UCSD-AML1 (cell line): ENCODE measurements around the gene ANKRD60.

Experiments used
- DNase-seq: peaks from one replicate; lab custom pipeline; 2025; ENCODE audit not compliant: unreplicated experiment; lab: John Stamatoyannopoulos, UW

Gene ANKRD60

DNA sequence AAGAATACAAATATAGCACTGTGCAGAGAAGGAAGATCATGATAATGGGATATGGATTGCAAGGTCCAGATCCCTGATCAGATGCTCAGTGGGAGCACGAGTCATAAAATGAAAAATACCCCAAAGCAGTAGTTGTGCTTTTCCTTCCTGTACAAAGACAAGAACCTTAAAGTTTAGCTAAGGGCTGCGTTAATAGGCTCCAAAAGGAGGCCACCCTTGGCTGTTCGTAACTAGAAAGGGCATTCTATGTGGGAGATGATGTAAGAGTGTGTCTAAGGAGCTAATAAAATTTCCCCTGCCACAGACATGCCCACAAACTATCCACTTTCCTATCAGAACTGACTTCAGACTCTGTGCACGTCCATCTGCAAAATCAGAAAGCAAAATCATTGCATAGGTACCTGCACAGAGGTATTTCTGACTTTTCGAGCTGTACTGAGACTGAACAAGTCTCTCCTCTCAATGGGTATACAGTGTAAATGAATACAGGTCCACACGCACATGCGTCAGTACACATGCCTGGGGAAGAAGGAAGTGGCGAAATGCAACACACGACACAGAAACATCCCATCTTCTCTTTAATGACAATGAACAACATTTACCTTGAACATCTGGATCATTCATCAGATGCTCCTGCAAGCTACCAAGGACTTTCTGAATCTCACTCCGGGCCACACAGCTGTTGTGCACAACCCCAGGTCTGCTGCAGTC lies 16.9 kb upstream of the ANKRD60 start:
- no peak for DNase-seq

DNA sequence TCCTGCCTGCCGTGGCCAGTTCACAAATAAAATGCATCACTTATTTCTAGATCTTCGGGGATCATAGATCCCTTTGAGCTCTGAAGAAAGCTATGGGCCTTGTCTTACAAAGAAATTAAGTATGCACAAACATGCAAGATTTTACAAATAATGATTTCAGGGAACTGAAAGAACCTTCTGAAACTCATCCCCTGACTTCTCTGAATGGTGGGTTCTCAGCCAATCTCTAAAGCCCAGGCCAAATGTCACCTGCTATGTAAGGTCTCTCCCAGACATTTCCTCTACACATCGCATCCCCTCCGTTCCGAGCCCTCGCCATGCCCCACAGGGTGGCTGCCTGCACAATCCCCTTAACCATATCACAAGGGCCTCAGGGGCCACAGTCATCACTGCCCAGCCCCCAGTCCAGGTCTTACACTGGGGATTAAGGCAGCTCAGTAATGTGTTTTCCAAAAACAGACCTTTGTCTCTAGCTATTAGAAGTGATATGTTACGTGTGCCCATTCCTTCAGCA lies 16.1 kb upstream of the ANKRD60 start:
- no peak for DNase-seq

DNA sequence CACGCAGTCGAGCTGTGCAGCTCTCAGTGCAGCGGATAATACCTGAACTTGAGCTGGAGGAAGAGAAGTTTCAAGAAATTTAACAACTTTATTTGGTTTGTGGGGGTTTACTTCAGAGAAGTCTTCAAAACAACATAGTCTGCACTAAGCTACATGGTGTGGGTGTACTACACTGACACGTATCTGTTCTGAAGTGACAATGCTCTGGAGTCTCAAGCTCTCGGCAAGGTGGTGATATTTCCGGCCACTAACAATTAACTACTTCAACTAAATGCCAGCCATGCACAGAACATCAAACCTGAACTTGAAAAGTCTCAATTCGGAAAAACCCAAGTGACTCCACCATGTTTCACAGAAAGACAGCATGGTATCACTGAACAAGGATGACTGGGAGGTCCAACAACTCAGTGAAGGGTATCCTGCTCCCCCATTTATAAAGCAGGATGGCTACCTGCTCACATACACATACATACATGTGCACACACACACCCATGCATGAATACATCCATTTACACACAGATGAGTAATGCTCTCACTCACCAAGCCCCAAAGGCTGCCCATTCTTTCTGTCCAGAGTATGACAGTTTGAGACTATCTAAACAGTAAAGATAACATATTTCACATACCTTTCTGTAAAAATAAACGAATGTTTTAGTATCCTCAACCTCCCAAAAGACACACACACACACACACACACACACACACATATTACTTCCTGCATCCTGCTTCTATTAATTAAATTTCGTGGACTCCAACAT lies 15.4 kb upstream of the ANKRD60 start:
- no peak for DNase-seq

DNA sequence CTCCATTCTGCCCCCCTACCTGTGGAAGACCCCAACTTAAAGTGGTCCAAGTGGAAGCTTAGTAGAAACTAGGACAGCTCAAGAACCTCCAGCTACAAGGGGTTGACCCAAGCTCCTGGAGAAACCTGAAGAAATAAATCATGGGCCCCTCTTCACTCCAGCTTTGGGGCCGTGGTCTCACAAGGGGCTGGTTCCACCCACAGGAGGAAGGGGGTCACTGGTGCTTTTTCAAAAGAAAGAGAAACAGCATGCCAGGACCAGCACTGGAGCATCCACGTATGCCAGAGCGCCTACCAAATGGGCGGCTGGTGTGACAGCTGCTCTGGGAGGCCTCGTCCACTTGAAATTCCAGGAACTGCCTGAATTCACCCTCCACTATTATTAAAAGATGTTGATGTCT lies 14.4 kb upstream of the ANKRD60 start:
- no peak for DNase-seq

DNA sequence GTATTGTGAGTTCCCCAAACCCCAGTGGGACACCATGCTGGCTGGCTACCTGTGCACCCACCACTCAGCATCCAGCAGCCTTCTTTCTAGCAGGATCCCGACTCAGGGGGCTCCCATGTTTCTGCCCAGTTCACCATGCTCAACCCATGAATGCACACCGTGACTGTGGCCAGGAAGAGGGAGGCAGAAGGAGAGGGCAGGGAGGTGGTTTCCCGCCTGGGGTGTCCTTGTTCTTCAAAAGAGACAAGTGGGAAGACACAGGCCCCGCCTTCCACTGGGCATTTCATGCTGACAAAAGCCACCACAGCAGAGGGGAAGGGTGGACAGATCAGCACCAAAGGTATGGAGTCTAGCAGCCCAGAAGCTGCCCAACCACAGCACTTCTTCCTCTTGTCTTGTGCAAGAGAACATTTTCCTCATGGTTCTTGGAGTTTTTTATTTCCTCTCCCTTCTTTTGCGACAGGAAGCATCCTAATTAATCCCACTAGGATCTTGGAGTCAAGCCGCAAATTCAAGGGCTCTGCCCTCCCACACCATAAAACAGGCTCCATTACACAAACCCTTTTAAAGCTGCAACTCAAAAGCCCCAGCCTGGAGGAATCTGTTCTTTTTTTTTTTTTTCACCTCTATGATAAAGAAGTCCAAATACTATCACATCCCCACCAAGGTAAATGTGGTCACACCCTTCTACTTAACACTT lies 13.5 kb upstream of the ANKRD60 start:
- DNase-seq, result no peak

DNA sequence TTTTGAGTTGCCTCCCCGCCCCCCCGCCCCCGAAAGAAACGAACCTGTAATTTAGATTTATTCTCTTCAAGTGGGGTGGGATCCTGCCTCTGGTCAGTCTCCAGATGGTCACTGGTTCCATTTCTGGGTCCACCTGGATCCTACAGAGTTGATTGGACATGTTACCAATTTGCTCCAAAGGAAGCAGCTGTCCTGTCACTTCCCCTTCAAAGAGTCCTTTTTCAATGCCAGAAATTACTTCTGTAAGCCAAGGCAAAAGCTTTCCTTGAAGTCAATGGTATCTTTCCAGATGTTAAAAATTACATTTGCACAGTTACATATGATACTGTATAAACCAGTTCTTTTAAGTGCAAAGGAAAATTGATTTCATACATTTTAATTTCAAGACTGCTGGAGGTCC lies 12.0 kb upstream of the ANKRD60 start:
- no peak for DNase-seq

DNA sequence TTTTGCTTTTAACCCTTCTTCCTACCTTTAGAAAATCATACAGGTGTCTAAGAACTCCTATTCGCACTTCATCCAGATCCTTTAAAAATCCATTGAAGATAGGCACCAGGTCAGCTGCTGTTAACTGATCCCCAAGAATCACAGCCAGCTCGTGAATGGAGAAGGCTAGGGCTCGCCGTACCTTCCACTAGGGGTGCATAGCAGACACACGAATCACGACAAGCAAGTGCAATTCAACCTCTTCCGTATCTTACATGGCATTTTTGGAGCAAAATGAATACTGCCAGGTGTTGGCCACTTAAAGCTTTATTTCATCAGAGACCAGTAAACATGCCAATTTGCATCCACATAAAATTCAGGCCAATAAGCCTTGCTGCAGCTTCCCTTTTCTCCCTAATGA lies 10.8 kb upstream of the ANKRD60 start:
- no peak for DNase-seq

DNA sequence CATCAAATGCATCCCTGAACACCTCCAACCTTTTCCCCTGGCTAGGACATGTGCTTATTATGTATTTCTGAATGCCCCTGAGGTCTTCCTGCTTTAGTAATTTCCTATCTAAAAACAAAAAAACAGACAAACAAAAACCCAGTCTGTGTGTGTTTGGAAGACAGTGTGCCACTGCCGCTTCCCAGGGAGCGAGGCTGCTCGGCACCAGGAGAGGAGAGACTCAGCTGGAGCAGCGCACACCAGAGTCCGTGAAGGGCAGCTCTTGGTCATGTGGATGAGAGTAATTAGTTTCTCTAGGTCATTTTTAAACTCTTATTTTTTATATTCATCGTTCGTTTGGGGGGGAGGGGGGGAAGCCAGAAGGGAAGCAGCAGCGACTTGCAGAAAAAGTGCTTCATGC lies 10.0 kb upstream of the ANKRD60 start:
- DNase-seq, result no peak

DNA sequence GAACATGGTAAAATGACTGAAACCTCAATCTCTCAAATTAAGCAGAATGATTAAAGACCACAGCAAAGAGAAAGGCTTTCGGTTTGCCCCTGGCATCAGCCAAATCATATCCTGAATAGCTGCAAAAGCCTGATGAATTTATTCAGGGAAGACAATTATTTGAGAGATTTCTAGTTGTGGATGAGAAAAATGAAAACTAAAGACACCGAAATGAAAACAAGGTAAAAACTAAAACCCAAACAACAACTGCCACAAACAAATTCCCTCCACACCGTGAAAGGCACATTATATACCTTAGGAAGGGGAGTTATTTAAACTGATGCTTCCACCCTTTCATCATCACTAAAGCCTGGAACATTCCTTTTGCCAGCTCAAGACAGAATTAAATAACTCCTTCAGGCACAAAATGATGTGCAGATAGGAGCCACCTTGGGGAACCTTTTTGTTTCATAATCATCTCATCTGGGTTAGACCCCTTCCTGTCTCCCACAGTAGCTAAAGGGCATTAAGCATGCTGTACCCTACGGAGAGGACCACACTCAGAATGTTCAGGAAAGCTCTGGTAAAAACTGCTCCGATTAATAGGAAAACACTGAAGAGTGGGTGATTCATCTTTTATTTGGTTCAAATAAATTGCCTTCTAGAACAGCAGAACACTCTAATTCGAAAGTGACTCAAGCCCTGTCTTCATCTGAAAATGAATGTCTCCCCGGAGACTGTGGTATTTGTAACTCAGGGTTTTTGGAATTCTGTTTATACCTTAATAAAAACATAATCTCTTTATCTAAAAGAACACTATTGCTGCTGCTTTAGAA lies 9.1 kb upstream of the ANKRD60 start:
- DNase-seq, result no peak

DNA sequence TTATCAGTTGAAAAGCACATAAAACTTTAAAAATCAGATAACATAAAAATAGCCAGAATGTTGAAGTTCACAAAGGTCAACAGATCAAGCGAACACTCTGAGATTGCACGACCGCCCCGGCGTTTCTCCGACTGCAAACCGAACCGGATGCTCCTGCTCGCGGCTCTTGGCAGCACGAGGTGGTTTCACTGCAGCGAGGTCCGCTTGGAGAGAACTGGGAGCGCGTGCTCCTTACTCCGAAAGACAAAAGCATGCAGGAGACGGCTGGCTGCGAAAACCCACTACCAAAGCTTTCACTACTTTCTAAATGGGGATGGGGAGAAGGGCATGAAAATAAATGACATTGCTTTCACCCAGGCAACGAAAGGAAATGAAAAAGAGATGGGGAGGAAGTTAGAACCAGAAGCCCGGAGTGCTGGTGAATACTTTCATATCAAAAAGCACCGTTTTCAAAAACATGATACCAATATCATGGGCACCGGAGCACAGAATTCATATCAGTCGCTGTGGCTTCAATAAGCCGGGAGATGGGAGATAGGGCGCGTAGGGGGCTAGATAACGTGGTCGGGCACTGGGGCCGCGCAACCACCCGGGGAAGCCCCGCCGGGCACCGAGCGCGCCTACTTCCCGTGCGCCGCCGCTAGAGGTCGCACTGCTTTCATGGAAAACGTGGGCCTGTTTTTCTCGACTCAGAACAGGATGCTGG lies 8.3 kb upstream of the ANKRD60 start:
- peak; percentile 78 for DNase-seq

DNA sequence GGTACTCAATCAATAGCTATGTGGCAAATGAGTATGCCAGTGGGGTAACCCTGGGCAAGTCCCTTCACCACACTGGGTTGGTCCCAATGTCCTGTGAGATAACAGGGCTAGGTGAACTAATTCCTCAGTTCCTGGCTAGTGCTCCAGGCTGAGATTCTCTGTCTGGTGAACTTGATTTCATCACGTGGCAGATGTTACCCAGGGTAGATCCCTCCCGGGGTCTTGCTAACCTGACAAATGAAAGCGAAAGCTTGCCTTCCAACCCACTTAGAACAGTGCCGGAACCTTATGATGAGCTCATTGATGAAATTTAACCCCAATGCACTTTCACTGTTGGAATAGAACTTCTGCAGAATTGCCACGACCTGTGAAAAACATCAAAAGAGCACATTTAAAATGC lies 6.6 kb upstream of the ANKRD60 start:
- no peak for DNase-seq

DNA sequence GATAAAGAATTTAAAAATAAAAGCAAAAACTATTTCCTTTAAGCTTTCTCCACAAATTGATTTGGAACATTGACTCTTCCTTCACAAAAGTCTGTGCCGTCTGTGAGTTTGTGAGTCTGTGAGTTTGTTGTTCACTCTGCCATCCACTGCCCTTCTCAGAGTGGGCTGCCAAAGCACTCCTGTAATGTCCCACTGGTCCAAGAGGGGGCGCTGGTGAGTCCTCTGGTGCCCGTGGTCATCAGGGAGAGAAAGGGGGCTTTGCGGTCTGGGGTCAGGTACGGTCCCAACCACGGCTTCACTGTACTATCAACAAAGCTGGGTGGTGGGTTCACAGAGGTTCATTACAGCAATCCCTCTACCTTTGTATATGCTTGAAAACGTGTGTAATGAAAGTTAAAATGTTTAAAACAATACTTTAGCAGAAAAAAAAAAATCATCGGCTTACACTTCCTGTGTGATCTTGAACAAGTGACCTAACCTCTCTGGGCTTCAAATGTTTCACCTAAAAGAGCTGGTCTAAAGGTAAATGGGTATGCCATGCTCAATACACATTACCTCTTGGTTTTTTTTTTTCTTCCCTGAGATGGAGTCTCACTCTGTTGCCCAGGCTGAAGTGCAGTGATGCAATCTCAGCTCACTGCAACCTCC lies 5.6 kb upstream of the ANKRD60 start:
- peak; percentile 50 for DNase-seq

DNA sequence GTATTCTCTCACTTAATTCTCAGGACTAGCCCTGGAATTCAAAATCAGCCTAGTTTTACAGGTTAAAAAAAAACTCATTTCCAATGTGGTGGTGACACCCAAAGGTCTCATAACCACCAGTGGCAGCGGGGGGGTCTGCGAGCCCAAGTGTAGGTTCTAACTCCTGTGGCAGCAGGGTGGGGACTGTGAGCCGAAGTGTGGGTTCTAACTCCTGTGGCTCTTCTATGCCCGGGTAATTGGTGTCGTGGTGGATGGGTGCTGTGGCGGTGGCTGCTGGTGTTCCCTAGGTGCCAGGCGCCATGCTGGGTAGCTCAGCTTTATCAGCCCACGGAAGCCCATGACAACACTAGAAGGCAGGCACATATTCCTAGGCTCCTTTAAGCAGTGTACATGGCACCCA lies 4.9 kb upstream of the ANKRD60 start:
- no peak for DNase-seq

DNA sequence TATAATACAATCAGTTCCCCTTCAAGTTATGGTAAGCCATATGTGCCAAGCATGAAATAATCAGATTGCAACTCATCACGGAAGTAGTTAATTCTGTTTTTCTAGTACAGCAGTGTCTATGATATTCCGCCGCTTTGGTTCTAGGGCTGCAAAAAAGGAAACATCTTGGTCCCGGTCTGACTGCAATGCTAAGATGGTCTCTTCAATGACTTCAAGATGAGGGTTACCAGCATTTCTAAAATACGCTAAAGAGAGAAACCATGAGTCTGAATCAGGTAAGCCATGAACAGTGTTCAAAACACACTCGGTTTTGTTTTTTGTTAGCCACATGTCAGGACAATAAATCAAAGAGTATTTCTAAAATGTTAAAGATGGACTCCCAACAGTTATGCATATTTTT lies 3.2 kb upstream of the ANKRD60 start:
- DNase-seq, result no peak

DNA sequence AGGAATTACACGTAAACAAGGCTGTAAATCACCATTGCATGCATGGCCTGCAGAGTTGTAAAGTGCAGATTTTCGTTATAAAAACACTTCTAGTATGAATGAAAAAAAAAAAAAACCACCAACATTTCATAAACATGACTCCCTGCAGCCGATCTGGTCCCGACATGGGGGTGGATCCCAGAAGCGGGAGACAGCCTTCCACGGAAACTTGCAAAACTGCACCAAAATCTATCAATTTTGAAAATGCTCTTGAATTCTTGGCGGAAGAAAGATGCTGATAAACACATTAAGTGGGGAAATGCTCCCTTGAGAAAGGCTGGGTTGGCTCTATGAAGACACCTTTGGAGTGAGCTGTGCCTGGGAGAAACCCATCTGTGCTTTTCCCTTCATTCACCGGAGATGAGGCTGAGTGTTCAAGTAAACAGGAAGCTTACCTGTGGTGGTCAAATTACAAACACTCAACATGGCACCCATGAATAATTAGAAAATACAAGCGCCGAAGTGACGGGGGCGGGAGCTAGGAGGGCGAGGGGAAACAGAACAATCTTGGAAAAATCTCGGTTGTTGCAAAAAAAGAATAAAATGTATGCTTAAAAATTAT lies 845 bp upstream of the ANKRD60 start:
- DNase-seq, result no peak

DNA sequence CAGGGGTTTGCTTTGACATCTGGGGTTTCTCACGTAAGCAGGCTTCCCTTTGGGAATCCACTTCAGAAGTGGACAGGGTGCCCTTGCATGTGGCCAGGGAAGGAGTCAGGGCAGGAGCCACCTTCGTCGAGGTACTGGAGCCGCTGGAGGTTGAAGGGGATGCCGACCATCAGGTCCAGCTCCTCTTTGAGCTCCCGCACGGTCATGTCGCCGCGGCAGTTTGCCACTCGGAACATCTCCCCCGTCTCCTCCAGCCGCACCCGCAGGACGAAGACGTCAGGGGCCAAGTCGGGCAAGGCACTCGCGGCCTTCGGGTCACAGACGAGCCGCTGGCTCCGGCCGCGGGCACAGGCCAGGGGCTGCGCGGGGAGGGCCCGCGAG lies 360 bp downstream of the ANKRD60 start:
- no peak for DNase-seq

DNA sequence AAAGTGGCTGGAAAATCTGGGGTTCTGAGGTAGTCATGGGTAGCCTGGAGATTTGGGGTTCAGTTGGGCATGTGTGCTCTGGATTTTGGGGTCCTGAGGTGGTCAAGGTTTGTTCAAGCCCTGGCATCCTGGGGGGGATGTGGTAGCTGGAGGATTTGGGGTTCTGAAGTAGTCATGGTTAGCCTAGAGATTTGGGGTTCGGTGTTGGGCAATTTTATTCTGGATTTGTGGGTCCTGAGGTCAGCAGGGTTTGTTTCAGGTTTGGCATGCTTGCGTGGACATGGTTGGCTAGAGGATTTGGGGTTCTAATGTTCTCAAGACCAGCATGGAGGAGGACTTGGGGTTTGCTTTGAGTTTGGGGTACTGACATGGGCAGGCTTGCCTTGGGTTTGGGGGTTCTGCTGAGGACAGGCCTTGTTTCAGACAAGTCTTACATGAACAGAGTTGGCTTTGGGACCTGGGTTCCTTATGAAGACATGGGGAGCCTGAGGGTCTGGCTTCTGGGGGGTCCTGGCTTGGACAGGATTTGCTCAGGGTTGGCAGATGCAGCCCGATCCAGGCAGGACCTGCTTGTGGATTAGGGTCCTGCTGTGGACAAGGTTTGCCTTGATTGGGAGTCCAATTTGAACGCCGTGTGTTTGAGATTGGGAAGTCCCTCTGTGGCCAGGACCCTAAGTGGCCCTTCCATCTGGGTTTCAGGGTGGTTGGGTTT lies 906 bp downstream of the ANKRD60 start:
- DNase-seq, result no peak

DNA sequence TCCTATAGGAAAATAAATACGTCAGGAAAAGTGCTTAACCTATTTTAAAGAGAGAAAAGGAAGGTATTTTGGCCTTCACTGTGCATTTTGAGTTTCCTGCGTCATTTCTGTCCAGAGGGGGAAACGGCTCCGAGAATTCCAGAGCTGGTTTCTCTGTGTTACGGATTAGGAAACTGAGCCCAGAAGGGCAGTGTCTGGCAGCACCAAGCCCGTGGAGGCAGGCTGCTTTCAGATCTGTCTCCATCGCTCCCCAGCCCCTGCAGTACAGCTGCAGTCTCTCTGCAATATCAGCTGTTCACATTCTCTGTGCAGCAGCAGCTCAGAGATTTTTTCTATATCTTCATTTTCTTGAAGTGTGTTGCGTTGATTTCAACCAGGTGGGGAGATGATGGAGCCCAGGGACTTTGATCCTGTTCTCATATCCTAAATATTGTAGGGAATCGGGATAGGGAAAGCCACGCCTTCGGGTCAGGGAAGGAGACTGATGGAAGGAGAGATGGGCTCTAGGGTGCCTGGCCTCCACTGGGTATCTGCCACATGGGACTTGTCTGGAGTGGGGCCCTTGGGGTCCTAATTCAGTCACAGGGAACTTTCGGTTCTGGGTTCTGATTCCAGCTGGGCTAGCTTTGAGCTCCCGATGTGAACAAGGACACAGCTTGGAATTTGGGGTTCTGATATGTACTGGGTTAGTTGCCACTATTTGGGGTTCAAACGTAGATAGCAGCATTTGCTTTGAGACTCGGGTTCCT lies 2.8 kb downstream of the ANKRD60 start:
- no peak for DNase-seq
